B cell (primary cell): ENCODE data around the gene TP53TG5. TPM values are rescaled to one million over a fixed set of nuclear protein-coding genes. Genes with fewer than 3 reads are reported as not detected.

Experiments
- ATAC-seq: fragments of 200-7000 bp; cut with Tn5 transposase; one replicate; pipeline ENCODE4 v1.10.0; 2021; ENCODE audit warnings: low read depth, mild to moderate bottlenecking, moderate number of reproducible peaks, moderate library complexity
- CTCF ChIA-PET: fragments of 350-600 bp; sonication (Branson Sonifier 250); formaldehyde crosslinking; loops from one replicate; lab custom pipeline; 2021; ENCODE audit warnings: antibody characterized with exemption, inconsistent platforms; lab: Charles Lee
- POLR2A ChIA-PET: fragments of 350-600 bp; sonication (Branson Sonifier 250); formaldehyde crosslinking; loops from one replicate; lab custom pipeline; 2021; ENCODE audit warnings: antibody characterized with exemption; lab: Charles Lee
- DNase-seq: peaks from one replicate; pipeline ENCODE4 v3.0.0; 2013
- H2AFZ ChIP-seq: 2 replicates; pipeline ENCODE4 v1.6.1; 2012; ENCODE audit warnings: mild to moderate bottlenecking, low read depth, low read length; ENCODE audit not compliant: insufficient read depth, poor library complexity, severe bottlenecking
- H3K27ac ChIP-seq, 2 donors: 1 replicate in 1 of 2; 2 replicates in 1 of 2; pipeline ENCODE4 v1.5.1; 2012 to 2013; ENCODE audit warnings: low read length in 2 of 2, mild to moderate bottlenecking in 2 of 2, moderate library complexity in 1 of 2
- H3K27me3 ChIP-seq, 4 experiments: fragments of 200-600 bp in 1 of 4; sonication (generic) in 1 of 4; replicated peaks in 1 of 4; 1 replicate in 2 of 4; 2 replicates in 2 of 4; pipeline versions ENCODE4 v1.6.1 to v1.7.0; 2013 to 2016; ENCODE audit warnings: low read length in 3 of 4, mild to moderate bottlenecking in 2 of 4, mixed read lengths in 1 of 4, moderate library complexity in 1 of 4; ENCODE audit not compliant: insufficient read depth in 4 of 4, control insufficient read depth in 3 of 4; ENCODE audit errors: control extremely low read depth in 1 of 4
- H3K36me3 ChIP-seq, 2 experiments: replicated peaks in 1 of 2; 1 replicate in 1 of 2; 2 replicates in 1 of 2; pipeline versions ENCODE4 v1.6.1 to v1.7.1; 2013; ENCODE audit warnings: low read length in 1 of 2; ENCODE audit not compliant: insufficient read depth in 2 of 2, control insufficient read depth in 1 of 2; ENCODE audit errors: control extremely low read depth in 1 of 2, extremely low read depth in 1 of 2
- H3K4me1 ChIP-seq, 2 donors: fragments of 200-600 bp in 1 of 2; sonication (generic) in 1 of 2; 1 replicate in 1 of 2; 2 replicates in 1 of 2; pipeline versions ENCODE4 v1.5.1 to v1.6.1; 2013 to 2017; ENCODE audit warnings: low read length in 2 of 2; ENCODE audit not compliant: control insufficient read depth in 2 of 2, insufficient read depth in 2 of 2
- H3K4me2 ChIP-seq: replicated peaks from 2 replicates; pipeline ENCODE3; 2012; ENCODE audit warnings: mild to moderate bottlenecking, low read depth, low read length; ENCODE audit not compliant: poor library complexity, severe bottlenecking
- H3K4me3 ChIP-seq, 5 experiments: fragments of 200-600 bp in 1 of 5; sonication (generic) in 1 of 5; 1 replicate in 3 of 5; 2 replicates in 2 of 5; pipeline versions ENCODE4 v1.5.1 to v1.7.0; 2011 to 2016; ENCODE audit warnings: low read length in 4 of 5, mild to moderate bottlenecking in 4 of 5, low read depth in 2 of 5, control low read depth in 1 of 5, moderate library complexity in 1 of 5; ENCODE audit not compliant: insufficient read depth in 1 of 5; ENCODE audit errors: control extremely low read depth in 1 of 5, extremely low read depth in 1 of 5
- H3K79me2 ChIP-seq: fragments of 200-600 bp; sonication (generic); one replicate; pipeline ENCODE4 v1.6.0; 2016; ENCODE audit warnings: low read length; ENCODE audit not compliant: control insufficient read depth, insufficient read depth
- H3K9ac ChIP-seq: fragments of 200-600 bp; sonication (generic); 2 replicates; pipeline ENCODE4 v1.6.1; 2017; ENCODE audit warnings: mild to moderate bottlenecking, low read length, moderate library complexity
- H3K9me3 ChIP-seq, 3 donors: one replicate each; pipeline versions ENCODE4 v1.6.1 to v1.7.1; 2013; ENCODE audit warnings: low read length in 2 of 3; ENCODE audit not compliant: control insufficient read depth in 2 of 3, insufficient read depth in 1 of 3; ENCODE audit errors: control extremely low read depth in 1 of 3
- H4K20me1 ChIP-seq: 2 replicates; pipeline ENCODE4 v1.6.0; 2012; ENCODE audit warnings: mild to moderate bottlenecking, low read length; ENCODE audit not compliant: insufficient read depth, control insufficient read depth, poor library complexity, severe bottlenecking
- H3K27ac Mint-ChIP-seq: one replicate; pipeline ENCODE4 v1.8.0; 2021; ENCODE audit warnings: mixed read lengths
- H3K27me3 Mint-ChIP-seq: one replicate; pipeline ENCODE4 v1.8.0; 2021; ENCODE audit warnings: mixed read lengths
- H3K4me1 Mint-ChIP-seq: one replicate; pipeline ENCODE4 v1.8.0; 2021; ENCODE audit warnings: mixed read lengths
- H3K4me3 Mint-ChIP-seq: one replicate; pipeline ENCODE4 v1.8.0; 2021; ENCODE audit warnings: mixed read lengths
- H3K9me3 Mint-ChIP-seq: one replicate; pipeline ENCODE4 v1.8.0; 2022; ENCODE audit warnings: mixed read lengths; ENCODE audit not compliant: insufficient read depth
- EZH2 ChIP-seq: IDR thresholded peaks from 2 replicates; pipeline ENCODE4 v1.6.1; 2012; ENCODE audit warnings: borderline replicate concordance, low read depth, mild to moderate bottlenecking, moderate library complexity, low read length; ENCODE audit not compliant: insufficient read depth, poor library complexity, severe bottlenecking
- WGBS: methylation state at CpG from one replicate; pipeline ENCODE4 v1.1.5; 2013; ENCODE audit warnings: missing lambda C conversion rate; ENCODE audit not compliant: insufficient coverage; 5-methylcytosine and 5-hydroxymethylcytosine counted together
- intact Hi-C: fragments of 100-400 bp; cut with micrococcal nuclease; formaldehyde crosslinking; loops from one replicate; pipeline ENCODE4 v1.10.0; 2022
- polyA plus RNA-seq: library from polyadenylated mRNA; depleted of rRNA; stranded (reverse); fragments of >200 nt; gene quantifications from 2 replicates; pipeline ENCODE4 v1.2.3, GENCODE V29; 2012
- total RNA-seq, 2 donors: library from RNA; stranded (reverse); fragments of 120-200 nt in 1 of 2; gene quantifications; 1 replicate in 1 of 2; 2 replicates in 1 of 2; pipeline versions ENCODE4 v1.2.3 to v1.2.4, GENCODE V29; 2013 to 2022
- TF ChIP-seq, protein P1 (sequence below): fragments of 200-600 bp; IDR thresholded peaks from one replicate; pipeline ENCODE4 v1.8.0; 2022; ENCODE audit warnings: antibody characterized with exemption, mild to moderate bottlenecking

Gene TP53TG5
- total and polyA plus RNA-seq, 2 donors (not counting 1 experiment from before 2014, with no cell fraction given): not detected

DNA sequence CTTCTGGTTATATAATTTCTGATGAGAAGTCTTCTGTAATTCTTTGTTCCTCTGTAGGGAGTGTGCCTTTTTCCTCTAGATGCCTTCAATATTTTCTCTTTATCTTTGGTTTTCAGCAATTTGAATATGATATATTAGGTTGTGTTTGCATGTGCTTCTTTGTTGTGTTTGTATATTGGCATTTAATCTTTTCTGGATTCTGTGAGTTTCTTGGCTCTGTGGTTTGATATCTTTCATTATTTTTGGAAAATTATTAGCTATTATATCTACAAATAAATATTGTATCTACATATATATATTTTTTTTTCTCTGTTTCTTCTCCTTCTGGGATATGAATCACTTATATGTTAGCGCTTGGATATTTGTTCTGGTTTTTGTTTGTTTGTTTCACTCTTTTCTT is 20.9 kb upstream of the TP53TG5 start:
- no peak overlapping the region for H2AFZ ChIP-seq
- no peak for DNase-seq
- no peak overlapping the region for H3K4me2 ChIP-seq
- H3K27me3 Mint-ChIP-seq: peaks cover 2% of the 10 kb centered on the region
- no peaks in the 10 kb centered on the region for H3K27me3 ChIP-seq
- H3K79me2 ChIP-seq: peaks cover 19% of the 10 kb centered on the region
- POLR2A ChIA-PET: no interaction called here
- intact Hi-C loops: no loop called here
- no peaks in the 10 kb centered on the region for H3K4me1 ChIP-seq
- no peaks in the 10 kb centered on the region for H3K4me1 Mint-ChIP-seq
- WGBS: no CpG with 5 or more reads among the region's 1 CpG
- peaks cover 0 to 4% of the 10 kb centered on the region in 2 experiments for H3K36me3 ChIP-seq
- H3K9ac ChIP-seq: no peak overlapping the region
- H3K4me3 ChIP-seq: no peak overlapping the region
- no peak overlapping the region for H3K27ac Mint-ChIP-seq
- H3K9me3 Mint-ChIP-seq: peaks cover 12% of the 10 kb centered on the region
- no peak for TF ChIP-seq EZH2
- TF ChIP-seq, protein P1, sequence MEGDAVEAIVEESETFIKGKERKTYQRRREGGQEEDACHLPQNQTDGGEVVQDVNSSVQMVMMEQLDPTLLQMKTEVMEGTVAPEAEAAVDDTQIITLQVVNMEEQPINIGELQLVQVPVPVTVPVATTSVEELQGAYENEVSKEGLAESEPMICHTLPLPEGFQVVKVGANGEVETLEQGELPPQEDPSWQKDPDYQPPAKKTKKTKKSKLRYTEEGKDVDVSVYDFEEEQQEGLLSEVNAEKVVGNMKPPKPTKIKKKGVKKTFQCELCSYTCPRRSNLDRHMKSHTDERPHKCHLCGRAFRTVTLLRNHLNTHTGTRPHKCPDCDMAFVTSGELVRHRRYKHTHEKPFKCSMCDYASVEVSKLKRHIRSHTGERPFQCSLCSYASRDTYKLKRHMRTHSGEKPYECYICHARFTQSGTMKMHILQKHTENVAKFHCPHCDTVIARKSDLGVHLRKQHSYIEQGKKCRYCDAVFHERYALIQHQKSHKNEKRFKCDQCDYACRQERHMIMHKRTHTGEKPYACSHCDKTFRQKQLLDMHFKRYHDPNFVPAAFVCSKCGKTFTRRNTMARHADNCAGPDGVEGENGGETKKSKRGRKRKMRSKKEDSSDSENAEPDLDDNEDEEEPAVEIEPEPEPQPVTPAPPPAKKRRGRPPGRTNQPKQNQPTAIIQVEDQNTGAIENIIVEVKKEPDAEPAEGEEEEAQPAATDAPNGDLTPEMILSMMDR: no peak
- ATAC-seq: no peak
- no peak overlapping the region for H3K4me3 Mint-ChIP-seq
- H4K20me1 ChIP-seq: no peaks in the 10 kb centered on the region
- CTCF ChIA-PET: no interaction called here
- H3K9me3 ChIP-seq: peaks cover 0 to 20% (median 15%) of the 10 kb centered on the region in 3 donors
- H3K27ac ChIP-seq: no peak overlapping the region

DNA sequence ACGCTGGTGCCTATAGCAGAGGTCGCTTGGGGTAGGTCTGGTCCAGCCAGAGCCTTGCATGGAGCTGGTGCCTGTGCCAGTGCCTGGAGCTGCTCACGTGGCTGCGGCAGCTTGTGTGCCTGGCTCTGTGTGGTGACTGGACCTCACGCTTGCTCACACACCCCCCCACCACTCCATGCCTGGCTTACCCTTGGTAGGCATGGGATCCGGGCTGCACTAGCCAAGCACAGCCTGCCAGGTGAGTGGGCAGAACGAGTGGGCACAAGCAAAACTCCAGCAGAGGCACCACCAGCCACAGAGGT is 16.9 kb upstream of the TP53TG5 start:
- Histone ChIP-seq H3K4me3 (no peak overlapping the region), H3K27ac (no peak overlapping the region), H2AFZ (no peak overlapping the region), H3K36me3 (peaks cover 0 to 6% of the 10 kb centered on the region in 2 experiments), H4K20me1 (no peaks in the 10 kb centered on the region), H3K27me3 (no peaks in the 10 kb centered on the region), H3K4me2 (no peak overlapping the region), H3K79me2 (peaks cover 18% of the 10 kb centered on the region), H3K9me3 (peaks cover 0 to 5% (median 0%) of the 10 kb centered on the region in 3 donors), H3K9ac (no peak overlapping the region), H3K4me1 (no peaks in the 10 kb centered on the region)
- ChIA-PET POLR2A (no interaction called here), CTCF (interaction anchor here (1.7 kb wide), 1 partner anchor 21 kb away, joined by 5 read pairs; no protein-coding TSS in a partner anchor)
- intact Hi-C loops: no loop called here
- H3K4me1 Mint-ChIP-seq: peaks cover 3% of the 10 kb centered on the region
- DNase-seq (no peak), ATAC-seq (no peak)
- peaks cover 7% of the 10 kb centered on the region for H3K9me3 Mint-ChIP-seq
- WGBS: 95% methylated on average over 6 of the region's 7 CpGs
- no peak overlapping the region for H3K27ac Mint-ChIP-seq
- TF ChIP-seq, protein P1: no peak
- TF ChIP-seq EZH2: no peak
- no peak overlapping the region for H3K4me3 Mint-ChIP-seq
- H3K27me3 Mint-ChIP-seq: no peaks in the 10 kb centered on the region
